GM06990 (cell line): ENCODE measurements around the gene TPCN2.

Experiments used
- DNase-seq: peaks from one replicate; pipeline ENCODE4 v3.0.0-alpha.2; 2011; ENCODE audit not compliant: insufficient read length; ENCODE audit errors: extremely low read depth
- H3K27me3 ChIP-seq: replicated peaks from 2 replicates; pipeline ENCODE4 v1.6.0; 2011; ENCODE audit warnings: low read length; ENCODE audit not compliant: control insufficient read depth, insufficient read depth
- H3K36me3 ChIP-seq: 2 replicates; pipeline ENCODE4 v1.5.1; 2011; ENCODE audit warnings: low read length; ENCODE audit not compliant: control insufficient read depth, insufficient read depth
- H3K4me3 ChIP-seq: replicated peaks from 2 replicates; pipeline ENCODE4 v1.5.1; 2011; ENCODE audit warnings: low read depth, mild to moderate bottlenecking, control low read depth, low read length
- CTCF ChIP-seq: IDR thresholded peaks from 2 replicates; pipeline ENCODE4 v1.5.1; 2011; ENCODE audit warnings: low read length, control low read depth, mild to moderate bottlenecking, inconsistent platforms; ENCODE audit not compliant: insufficient read depth, poor library complexity, severe bottlenecking

The TPCN2 gene

GRCh38 chr11:69111624-69112542 lies 63.2 kb downstream of the TPCN2 start:
- Histone ChIP-seq H3K36me3 (no peaks in the 10 kb centered on the region), H3K4me3 (no peak overlapping the region), H3K27me3 (no peaks in the 10 kb centered on the region)
- DNase-seq: no peak
- TF ChIP-seq CTCF: no peak

- DNase-seq: no peak
- no peaks in the 10 kb centered on the region for H3K36me3 ChIP-seq
- H3K4me3 ChIP-seq: no peak overlapping the region
- H3K27me3 ChIP-seq: no peaks in the 10 kb centered on the region
- no peak for TF ChIP-seq CTCF
Measured at GRCh38 chr11:69113226-69113625, 64.5 kb downstream of the TPCN2 start.

- no peak for DNase-seq
- no peaks in the 10 kb centered on the region for H3K27me3 ChIP-seq
- TF ChIP-seq CTCF: no peak
- no peak overlapping the region for H3K4me3 ChIP-seq
- H3K36me3 ChIP-seq: no peaks in the 10 kb centered on the region
Measured at GRCh38 chr11:69113646-69114340, 65.1 kb downstream of the TPCN2 start.

- no peak overlapping the region for H3K4me3 ChIP-seq
- no peaks in the 10 kb centered on the region for H3K27me3 ChIP-seq
- no peak for TF ChIP-seq CTCF
- no peaks in the 10 kb centered on the region for H3K36me3 ChIP-seq
- DNase-seq: no peak
Measured at GRCh38 chr11:69114362-69114761, 65.6 kb downstream of the TPCN2 start.

GRCh38 chr11:69114811-69115523 lies 66.2 kb downstream of the TPCN2 start:
- H3K4me3 ChIP-seq: no peak overlapping the region
- H3K27me3 ChIP-seq: no peaks in the 10 kb centered on the region
- DNase-seq: no peak
- no peaks in the 10 kb centered on the region for H3K36me3 ChIP-seq
- TF ChIP-seq CTCF: no peak
